ENCODE results near the gene COX10.
"Not testable (repeated sequence)": the region's sequence is repeated elsewhere in the genome, so short reads cannot be mapped to it uniquely, and the experiment has no call there.

The COX10 gene

DNA sequence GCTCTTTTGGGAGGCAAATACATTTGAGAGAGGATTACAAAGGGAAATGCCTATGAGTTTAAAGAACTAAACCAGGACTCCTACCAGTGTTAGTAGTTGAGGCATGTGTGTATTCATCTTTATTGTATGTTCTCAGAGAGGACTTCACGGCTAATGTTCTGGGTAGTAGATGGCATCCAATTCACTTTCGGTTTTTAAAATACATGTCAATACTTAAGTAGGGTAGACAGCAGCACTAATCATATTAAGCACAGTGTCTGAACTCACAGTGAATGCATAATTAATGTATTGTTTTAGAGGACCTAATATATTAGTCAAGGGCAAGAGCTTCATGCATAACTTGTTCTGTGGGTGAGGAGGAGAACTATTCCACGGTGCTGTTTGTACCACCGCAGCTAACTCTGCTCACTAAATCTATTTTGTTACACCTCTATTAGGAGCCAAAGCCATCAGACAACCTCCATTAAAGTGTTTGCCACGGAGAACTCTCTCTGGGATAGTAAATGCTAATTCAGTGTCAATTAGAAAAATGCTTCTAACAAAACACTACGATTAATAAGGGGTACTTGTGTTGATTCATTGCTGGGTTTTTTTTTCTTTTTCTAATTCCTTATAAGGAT, 56.3 kb downstream of the COX10 start:
- DNase-seq: no peak

DNA sequence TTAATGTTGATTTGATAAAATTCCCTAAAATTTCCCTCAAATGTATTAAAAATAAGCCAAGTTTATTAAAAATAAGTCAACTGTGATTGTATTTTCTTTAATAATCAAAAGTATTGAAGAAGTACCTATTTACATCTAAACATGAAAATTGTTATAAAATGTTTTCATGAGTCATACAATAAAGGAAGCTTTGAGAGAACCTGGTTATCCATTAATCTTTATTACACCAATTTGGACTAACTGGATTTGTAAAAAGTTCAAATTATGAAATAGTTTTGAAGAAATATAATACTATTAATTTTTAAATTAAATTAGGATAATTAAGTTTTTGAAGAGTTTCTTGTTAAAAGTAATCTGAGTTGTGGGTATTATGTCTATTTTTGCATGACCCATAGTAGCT, 63.8 kb downstream of the COX10 start:
- no peak for DNase-seq

DNA sequence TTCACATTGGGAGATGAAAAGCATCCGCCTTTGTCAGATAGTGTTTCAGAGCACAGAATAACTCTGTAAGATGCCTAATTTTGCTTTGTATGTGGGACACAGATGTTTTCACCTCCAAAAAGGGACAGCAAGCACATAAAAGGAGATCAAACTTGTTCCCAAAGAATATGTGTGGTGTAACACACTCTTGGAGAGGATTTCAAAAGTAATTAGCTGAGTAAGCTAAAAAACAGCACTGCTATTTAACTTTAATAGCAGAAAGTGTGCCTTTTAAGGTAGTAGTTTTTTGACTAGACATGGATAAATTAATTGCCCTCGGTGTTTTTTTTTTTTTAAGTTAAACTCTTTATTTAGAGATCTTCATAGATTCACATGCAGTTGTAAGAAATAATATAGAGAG, 65.2 kb downstream of the COX10 start:
- no peak for DNase-seq

DNA sequence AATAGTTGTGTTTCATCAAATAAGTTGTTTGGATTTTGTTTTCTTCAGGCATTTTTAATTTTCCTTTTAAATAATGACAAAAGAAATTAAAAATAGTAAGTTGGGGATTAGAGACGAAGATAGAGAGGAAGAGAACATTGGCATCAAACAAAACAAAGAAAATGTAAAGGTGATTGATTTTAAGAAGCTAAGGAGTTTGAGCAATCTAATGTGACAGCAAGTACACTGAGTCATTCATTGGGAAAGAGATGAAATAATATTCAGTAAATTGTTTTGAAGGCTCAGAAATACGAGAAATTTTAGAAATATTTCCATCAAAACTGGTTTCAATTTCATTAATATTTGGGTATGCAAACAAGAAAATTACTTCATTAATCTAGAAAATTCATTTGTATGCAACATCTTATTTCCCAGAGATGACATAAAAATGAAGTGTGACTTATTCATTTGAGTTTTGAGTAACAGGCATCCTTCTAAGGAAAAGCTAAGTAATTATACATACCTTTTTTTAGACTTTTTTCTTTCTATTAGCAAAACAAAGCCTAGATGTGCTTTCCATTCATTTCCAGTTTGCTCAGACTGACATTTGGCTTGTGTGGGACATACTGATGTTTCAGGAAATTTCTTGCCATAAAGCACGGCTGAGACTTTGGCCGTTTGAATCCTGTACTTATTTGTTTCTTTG, 66.7 kb downstream of the COX10 start:
- DNase-seq: no peak

DNA sequence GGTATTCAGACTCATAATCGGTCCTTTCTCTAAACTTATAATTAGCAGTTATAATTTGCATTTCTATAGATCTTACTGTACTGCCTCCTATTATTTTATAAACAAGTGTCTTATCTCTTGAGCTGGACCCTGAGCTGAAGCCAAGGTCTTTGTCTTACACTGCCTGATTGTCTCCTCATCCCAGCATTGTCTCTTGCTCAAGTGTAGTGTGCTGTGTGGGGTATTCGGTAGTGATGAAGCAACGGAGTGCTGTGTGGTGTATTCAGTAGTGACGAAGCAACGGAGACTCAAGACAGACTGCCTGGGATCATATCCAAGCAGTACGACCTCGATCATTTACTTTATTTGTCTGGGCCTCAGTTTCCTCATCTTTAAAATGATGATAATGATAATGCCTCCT, 69.3 kb downstream of the COX10 start:
- DNase-seq: no peak

DNA sequence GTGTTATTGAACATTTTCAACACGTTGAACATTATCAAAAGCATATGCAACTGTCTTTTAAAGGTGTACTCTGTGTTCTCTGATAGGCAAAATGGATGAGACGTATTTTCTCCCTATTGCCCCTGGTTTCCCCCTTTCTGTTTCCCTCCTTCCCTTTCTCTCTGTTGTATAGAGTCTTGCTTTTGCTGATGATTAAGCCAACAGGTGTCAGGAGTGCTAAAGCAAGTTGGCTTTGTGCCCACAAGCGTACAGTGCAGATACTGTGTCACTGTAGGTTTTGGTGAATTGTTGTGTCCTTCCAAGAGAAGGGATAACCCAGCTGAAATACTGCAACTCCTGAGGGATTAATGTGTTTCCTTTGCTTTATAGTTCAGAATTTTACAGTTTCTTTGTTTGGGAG, 74.4 kb downstream of the COX10 start:
- DNase-seq: no peak

DNA sequence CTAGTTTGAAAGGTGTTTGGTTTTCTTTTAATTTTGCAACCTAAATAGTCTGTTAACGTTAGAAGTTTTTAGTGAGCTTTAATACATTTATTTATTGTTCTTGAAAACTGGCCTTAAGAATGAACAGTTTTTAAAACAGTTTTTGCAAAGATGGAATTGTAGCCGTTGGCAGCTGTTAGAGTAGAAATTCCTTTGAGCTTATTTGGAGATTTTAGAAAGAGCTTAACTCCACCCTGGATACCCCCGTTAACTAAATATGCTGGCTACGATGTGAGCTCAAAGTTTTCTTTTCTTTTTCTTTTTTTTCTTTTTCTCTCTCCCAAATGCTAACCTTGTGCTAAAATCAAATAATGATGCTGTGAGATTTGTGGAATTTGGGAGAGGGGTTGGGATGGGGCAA, 75.2 kb downstream of the COX10 start:
- no peak for DNase-seq

DNA sequence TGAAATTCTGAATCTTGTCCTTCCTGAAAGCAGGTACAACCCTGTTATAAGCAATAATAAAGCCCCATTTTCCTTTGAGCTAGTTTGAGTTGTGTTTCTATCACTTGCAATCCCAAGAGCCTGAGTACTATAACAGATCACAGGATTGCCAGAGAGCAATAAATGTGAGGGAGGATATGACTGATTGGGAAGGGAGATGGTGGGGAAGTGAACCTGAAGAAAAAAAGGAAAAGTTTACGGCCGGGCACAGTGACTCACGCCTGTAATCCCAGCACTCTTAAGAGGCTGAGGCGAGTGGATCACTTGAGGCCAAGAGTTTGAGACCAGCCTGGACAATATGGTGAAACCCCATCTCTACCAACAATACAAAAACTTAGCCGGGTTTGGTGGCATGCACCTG, 80.4 kb downstream of the COX10 start:
- DNase-seq: no peak

DNA sequence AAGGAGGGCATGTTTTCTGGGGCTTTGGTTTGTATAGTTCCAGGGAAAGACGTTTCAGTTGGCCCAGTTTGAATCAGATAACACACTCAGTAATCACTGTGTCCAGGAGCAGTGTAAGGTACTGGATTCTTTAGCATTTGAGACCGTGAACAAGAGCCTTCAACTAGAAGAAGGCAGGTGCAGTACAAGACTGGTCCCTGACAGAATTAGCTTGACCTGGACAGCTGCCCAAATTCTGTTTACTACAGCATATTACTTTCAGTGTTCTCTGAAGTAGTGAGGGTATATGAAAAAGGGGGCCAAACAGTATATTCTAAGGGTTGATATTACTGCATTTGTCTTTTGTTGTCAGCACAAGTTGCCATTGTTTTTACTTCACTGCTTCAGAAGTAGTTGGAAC, 81.3 kb downstream of the COX10 start:
- no peak for DNase-seq

DNA sequence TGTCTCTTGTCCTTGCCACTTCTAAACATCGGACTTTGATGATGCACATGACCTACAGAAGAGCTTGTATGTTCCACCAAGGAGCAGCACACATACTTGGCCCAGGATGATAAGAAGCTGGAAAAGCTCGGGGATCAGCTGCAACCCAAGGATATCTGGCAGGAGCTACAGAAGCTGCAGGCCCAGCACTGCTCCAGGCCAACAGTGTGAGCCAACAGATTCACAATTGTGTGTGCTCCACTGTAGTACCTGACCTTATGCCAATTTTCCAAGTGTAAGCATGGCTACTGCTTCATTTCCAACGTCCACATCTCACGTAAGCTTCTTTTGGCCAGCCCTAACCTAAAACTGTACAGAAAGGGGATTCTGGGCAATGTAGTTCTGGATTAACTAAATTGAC, 83.4 kb downstream of the COX10 start:
- DNase-seq: no peak

DNA sequence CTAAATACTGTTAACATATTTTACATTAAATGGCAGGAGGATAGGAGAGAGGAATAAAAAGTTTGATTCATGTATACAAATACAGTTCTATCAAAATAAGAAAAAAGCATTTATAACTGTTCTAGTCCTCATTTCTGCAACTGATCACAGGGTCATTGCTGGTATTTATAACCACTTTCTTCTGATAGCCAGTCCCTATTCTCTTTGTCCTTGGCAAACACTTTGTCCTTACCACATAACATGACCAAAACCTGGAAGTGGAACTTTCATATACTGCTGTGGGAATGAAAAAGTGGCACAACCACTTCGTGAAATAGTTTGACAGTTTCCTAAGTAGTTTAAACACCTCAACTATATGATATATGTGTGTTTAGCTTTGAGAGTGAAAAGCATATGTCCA, 84.1 kb downstream of the COX10 start:
- no peak for DNase-seq

DNA sequence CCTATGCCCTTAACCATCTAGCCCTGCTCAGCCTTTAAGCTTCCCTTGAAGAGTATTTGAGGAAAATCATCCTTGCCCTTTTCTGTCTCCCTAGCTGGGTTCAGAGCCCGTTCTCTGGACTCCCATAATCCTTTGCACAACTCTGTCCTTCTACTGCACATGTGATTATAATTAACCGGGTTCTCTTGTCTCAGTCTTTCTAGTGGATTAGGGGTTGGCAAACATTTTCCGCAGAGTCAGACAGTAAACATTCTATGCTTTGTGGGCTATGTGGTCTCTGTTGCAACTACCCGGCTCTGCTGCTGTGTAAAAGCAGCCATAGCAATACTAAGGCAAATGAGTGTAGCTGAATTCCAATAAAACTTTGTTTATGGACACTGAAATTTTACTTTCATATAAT, 87.4 kb downstream of the COX10 start:
- DNase-seq: no peak

DNA sequence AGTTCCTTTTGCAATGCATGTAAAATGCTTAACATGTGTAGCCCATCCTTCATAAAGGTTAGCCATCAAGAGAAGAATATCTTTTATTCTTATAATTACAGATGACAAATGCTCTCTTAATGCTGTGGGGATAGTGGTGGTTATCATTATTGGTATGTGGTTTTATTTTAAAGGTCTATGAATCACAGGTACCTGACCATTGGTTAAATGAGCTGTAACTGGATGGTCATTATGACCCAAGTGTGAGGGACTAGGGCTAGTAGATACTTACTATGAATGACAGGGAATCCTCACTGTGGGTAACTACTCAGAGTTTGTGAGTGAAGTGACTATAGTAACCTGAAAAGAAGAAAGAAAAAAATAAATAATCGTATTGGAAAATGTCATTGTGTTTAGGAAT, 88.5 kb downstream of the COX10 start:
- no peak for DNase-seq

DNA sequence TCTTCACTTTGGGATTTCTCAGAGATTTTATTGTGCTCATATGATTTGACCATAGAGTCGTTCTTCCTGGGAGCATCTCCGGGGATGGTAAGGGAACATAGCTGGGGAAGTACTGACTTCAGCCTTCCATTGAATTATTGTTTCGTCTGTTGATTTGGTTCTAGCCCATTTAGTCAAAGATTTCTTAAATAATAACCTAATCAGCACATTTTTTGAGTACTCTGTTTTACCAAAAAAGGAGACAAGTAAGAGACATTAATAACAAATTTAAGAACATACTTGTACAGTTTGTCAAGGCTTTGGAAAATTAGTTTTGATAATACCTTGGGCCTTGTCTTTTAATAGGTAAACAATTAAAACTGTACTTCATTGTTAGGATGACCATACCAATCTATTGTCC, 89.4 kb downstream of the COX10 start:
- no peak for DNase-seq

DNA sequence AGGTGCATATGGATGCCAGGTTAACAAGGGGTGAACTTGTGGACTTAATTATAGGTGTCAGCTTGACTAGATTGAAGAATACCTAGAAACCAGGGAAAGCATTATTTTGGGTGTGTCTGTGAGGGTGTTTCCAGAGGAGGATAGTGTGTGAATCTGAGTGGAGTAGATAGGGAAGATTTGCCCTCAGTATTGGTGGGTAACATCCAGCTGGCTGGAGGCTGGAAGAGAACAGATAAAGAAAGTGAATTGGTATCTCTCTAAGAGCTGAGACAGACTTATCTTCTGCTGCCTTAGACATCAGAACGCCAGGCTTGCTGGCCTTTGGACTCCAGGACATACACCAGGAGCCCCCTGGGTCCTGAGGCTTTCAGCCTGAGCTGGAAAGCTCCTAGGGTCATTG, 92.1 kb downstream of the COX10 start:
- DNase-seq: no peak

DNA sequence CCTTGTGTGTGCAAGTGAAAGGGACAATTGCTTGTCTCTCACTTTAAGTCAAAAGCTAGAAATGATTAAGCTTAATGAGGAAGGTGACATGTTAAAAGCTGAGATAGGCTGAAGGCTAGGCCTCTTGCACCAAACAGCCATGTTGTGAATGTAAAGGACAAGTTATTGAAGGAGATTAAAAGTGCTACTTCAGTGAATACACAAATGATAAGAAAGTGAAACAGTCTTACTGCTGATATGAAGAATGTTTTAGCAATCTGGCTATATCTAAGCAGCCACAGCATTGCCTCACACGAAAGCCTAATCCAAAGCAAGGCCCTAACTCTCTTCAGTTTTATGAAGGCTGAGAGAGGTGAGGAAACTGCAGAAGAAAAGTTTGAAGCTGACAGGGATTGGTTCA, 96.3 kb downstream of the COX10 start:
- DNase-seq: no peak

DNA sequence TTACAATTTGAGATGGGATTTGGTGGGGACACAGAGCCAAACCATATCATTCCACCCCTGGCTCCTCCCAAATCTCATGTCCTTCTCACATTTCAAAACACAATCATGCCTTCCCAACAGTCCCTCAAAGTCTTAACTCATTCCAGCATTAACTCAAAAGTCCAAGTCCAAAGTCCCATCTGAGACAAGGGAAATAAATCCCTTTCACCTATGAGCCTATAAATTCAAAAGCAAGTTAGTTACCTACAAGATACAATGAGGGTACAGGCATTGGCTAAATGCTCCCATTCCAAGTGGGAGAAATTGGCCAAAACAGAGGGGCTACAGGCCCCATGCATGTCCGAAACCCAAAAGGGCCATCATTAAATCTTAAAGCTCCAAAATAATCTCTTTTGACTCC, 98.5 kb downstream of the COX10 start:
- DNase-seq: not testable (repeated sequence)

DNA sequence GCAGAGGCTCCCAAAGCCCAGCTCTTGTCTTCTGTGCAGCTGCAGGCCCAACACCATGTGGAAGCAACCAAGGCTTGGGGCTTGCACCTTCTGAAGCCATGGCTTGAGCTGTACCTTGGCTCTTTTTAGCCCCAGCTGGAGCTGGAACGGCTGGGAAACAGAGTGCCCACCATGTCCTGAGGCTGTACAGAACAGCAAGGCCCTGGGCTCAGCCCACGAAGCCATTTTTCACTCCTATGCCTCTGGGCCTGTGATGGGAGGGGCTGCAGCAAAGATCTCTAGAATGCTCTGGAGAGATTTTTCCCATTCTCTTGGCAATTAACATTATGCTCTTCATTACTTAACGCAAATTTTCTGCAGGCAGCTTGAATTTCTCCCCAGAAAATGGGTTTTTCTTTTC, 99.3 kb downstream of the COX10 start:
- DNase-seq: no peak

DNA sequence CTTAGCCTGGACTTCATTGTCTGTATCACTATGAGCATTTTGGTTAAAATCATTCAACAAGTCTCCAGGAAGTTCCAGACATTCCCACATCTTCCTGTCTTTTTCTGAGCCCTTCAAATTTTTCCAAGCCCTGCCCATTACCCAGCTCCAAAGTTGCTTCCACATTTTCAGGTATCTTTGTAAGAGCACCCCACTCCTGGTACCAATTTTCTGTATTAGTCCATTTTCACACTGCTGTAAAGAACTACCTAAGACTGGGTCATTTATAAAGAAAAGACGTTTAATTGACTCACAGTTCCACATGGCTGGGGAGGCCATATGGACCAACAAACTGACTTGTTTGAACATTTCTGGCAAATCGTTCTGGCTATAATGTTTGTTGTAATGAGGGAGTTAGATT, 100.0 kb downstream of the COX10 start:
- DNase-seq: no peak

DNA sequence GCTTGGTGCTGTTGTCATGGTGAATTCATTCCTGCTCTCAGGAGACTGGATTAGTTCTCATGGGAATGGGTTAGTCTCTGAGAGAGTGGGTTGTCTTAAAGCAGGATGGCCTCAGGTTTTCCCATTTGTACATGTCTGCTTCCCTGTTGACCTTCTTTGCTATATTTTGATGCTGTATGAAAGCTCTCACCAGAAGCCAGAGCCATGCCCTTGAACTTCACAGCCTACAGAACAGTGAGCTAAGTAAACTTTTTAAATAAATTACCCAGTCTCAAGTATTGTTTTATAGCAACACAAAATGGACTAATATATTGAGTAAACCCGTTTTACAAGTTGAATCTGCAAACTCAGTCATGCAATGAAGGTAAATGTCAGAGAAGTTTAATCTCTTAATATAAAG, 100.6 kb downstream of the COX10 start:
- no peak for DNase-seq

DNA sequence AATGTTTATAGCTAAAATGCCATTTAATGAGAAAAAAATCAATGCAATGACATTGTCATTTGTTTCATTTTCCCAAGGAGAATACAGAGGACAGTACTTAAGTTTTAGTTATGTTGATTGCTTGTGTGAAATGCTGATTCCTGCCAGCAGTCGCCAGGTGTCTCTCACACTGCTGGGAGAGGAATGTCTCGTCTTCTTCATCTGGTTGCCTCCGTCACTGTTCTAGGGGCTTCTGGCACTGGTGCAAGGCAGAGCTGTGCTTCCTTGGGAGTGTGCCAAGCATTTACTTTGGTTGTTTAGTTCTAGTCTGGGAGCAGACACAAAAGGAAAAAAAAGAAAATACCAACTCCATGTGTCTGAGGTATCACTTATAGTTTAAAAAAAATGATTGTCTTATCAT, 107.7 kb downstream of the COX10 start:
- DNase-seq: not testable (repeated sequence)

DNA sequence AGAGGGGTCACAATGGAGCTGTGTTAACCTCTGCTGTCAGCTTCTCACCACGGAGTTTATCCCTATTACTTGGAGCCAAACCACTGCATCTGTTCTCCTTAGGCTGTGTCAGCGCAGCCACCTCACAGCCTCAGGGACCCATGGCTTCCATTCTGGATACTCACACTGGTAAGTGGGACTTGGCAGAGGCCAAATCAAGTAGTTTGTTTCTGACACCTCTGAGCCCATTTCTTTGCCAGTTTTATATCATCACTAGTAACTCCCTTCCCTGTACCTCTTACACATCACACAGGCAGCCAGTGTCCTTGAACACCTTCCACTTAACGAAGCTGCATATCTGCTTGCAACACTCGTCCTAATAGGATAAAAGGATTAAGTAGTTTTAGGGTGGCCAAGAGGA, 108.5 kb downstream of the COX10 start:
- not testable (repeated sequence) for DNase-seq

DNA sequence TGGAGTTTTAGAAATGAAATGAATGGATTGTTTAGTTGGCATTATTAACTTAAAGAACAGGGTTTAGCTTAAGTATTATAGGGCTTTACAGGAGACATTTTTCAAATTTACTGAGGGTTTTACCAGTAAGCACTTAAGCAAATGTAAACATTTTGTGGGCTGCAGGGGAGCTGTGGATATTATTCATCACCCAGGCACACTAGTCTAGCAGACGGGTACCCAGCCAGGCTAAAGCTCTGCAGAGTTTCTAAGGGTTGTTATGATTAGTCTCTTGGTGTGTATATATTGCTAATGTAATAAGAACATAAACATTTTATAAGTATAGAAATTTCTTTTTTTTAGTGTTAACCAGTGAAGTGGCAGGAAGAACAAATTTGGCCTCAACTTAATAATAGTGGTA, 110.6 kb downstream of the COX10 start:
- not testable (repeated sequence) for DNase-seq

DNA sequence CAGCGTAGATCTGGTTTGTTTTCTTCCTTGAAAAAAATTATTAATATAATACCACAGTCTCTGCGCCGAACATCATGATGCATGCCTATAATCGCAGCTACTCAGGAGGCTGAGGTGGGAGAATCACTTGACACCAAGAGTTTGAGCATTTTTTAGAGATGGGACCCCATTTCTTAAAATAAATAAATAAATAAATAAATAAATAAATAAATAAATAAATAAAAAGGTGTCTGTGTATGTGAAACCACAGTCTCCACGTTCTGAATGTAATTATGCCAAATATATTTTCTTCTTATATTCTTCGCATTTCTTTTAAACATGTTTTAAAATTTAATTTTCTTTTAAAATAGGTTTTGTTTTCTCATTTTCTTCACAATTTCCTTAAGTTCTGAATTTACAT, 112.8 kb downstream of the COX10 start:
- DNase-seq: not testable (repeated sequence)

DNA sequence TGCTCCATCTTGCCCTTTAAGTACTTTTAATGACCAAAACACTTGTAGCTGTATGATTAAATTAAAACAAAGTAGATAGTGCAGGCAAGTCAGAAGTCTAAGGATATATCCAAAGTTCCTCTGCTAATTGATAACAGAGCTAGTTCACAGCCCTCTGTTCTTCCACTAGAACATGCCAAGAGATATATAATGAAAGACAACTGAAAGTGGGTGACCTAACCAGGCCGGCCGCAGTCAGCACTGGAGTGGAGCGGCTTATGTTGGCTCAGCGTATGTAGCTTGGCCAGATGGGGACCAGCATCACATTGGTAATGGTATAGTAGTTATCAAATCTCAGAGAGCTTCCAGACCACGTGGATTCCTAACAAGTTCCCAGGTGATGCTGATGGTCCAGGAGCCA, 115.2 kb downstream of the COX10 start:
- DNase-seq: not testable (repeated sequence)

Data from activated CD8-positive, alpha-beta memory T cell treated with anti-CD3 and anti-CD28 coated beads, Interleukin-2, amount 50 U/mL, for 48 hours (primary cell).